Subcutaneous adipose tissue (tissue), 4 donors: ENCODE data around the gene PSMD3. TPM values are rescaled to one million over a fixed set of nuclear protein-coding genes. Genes with fewer than 3 reads are reported as not detected.

Experiments used
- total RNA-seq, 4 donors: library from RNA; depleted of rRNA; stranded (reverse); fragments of >200 nt; gene quantifications; one replicate each; pipeline ENCODE4 v1.1.0, GENCODE V29; 2016
- TF ChIP-seq, protein P1 (sequence below): fragments of 450-650 bp; IDR thresholded peaks from one replicate; pipeline ENCODE4 v1.5.1; 2016; ENCODE audit warnings: low read depth, mild to moderate bottlenecking, control low read depth, antibody characterized with exemption, moderate library complexity

PSMD3 gene
- total RNA-seq, 4 donors from 2014 or later = 52.2 to 86.8 (median 68.2) TPM

DNA sequence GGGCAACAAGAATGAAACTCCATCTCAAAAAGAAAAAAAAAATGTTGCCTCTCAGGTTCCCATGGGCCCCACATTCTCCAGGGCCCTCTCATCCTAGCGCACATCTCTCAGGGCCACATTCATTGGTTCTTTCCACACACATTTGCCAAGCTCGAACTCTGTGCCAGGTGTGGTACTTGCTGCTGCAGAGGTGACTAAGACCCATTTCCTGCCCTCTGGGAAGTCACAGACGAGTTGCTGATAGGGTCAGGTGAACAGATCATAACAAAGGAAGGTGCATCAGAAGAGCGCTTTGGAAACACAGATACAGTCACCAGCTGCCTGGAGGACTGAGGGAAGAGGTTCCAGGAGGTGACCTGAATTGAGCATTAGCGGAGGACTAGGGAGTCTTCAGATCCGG is 16.8 kb upstream of the PSMD3 start:
- TF ChIP-seq, protein P1, sequence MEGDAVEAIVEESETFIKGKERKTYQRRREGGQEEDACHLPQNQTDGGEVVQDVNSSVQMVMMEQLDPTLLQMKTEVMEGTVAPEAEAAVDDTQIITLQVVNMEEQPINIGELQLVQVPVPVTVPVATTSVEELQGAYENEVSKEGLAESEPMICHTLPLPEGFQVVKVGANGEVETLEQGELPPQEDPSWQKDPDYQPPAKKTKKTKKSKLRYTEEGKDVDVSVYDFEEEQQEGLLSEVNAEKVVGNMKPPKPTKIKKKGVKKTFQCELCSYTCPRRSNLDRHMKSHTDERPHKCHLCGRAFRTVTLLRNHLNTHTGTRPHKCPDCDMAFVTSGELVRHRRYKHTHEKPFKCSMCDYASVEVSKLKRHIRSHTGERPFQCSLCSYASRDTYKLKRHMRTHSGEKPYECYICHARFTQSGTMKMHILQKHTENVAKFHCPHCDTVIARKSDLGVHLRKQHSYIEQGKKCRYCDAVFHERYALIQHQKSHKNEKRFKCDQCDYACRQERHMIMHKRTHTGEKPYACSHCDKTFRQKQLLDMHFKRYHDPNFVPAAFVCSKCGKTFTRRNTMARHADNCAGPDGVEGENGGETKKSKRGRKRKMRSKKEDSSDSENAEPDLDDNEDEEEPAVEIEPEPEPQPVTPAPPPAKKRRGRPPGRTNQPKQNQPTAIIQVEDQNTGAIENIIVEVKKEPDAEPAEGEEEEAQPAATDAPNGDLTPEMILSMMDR = no peak

DNA sequence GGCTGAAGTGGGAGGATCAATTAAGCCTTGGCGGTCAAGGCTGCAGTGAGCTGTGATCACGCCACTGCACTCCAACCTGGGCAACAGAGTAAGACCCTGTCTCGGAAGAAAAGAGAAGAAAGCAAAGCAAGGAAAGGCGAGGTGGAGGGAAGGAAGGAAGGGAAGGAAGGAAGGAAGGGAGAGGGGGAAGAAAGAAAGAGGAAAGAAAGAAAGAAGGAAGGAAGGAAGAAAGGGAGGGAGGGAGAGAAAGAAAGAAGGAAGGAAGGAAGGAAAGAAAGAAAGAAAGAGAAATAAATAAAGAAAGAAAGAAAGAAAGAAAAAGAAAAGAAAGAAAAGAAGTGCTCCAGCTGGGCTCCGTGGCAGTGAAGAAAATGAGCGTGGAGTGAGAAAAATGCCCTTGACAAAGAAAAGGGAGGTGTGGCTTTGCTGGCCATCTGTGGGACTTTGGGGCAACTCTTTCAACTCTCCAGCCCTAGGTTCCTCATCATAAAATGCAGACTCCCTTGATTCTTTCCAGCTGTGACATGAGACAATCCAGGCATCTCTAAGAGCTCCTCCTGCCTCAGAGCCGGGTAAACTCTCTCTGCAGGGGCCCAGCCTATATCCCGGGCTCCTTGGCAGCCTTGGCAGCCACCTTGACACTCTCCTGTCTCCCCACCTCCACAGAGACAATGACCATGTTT is 15.4 kb upstream of the PSMD3 start:
- TF ChIP-seq, protein P1 = no peak

DNA sequence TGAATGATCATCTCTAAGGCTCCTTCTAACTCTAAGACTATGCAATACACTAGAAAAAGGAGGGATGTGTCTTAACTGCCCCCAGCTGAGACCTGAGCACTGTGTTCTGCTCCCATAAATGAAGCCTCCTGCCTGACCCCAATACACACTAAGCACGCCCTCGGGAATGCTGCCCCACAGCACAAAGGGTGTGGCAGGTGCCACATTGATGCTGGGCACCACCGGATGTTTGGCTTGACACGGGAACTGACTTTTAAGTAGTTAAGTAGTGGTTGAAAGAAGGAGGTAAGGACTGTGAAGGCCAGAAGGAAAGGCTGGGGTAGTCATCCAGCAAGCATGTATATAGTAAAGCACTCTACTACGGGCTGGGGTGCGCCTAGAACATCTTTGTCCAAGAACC is 13.8 kb upstream of the PSMD3 start:
- TF ChIP-seq, protein P1 = no peak

DNA sequence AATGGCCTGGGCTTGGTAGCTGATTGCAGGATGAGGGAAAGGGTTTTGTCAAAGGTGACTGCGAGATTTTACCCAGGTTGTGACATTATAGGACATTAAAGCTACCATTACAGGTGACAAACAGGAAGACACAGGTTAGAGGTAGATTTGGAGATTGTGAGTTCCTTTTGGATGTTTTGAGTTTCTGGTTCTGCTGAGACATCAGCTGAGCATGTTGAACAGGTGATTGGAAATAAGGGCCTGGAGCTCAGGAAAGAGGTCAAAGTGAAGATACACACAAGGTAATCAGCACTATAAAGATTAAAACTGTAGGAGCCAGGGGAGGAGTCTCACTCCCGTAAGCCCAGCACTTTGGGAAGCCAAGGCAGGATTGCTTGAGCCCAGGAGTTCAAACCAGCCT is 11.8 kb upstream of the PSMD3 start:
- TF ChIP-seq, protein P1 = no peak

DNA sequence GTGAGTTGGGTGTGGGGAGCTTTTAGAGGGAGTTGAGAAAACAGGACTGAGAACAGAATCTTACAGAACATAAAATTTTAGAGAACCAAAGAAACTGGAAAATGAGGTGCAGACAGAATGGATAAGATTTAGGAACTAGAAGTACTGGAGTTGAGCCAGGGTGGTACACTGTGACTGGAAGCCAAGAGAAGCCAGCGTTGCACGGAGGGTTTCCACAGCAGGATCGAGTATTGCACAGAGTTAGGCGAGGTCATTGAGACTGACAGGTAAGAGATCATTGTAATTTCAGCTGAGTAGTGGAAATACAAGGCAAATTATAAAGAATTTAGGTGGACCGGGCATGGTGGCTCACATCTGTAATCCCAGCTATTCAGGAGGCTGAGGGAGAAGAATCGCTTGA is 11.2 kb upstream of the PSMD3 start:
- TF ChIP-seq, protein P1 = no peak

DNA sequence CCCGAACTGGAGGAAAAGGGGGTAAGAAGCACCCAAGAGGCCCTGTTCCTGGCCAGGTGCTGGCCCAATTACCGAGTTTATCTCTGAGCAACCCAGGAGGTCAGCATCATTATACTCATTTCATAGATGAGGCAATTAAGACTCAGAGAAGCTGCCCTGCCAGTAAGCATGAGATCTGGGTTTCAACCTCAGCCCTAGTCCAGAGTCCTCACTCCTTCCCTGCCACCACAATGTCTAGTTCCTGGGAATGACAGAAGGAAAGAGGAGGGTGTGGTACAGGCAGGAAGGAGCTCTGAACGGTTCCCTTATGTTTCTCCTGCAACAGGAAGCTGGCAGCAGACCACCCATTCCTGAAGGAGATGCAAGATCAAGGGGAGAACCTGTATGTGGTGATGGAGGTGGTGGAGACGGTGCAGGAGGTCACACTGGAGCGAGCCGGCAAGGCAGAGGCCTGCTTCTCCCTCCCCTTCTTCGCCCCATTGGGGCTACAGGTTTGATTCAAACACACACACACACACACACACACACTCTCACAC is 10.4 kb upstream of the PSMD3 start:
- TF ChIP-seq, protein P1 = no peak

DNA sequence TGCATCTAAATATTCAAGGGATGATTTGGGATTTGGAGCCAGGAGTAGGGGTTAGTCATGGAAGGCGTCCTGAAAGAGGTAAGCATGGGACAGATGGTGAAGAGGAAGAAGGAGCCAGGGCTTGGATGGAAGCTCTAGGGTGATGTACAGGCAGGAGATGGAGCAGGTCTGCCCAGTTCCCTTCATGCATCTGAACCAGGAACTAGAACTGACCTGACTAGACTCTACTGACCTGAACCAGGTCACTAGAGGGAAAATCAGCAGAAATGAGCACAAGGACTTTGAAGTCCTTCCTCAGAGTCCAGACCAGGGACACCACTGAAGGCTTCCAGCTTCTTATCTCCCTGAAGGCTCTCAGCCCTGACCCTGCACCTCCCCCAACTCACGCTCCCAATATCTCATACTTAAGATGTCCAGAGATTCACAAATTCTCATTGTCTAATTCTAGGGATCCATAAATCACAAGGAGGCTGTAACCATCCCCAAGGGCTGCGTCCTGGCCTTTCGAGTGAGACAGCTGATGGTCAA is 9.5 kb upstream of the PSMD3 start:
- TF ChIP-seq, protein P1 = no peak
